ENCODE results near the gene UMAD1.
A peak's percentile ranks its signal among the peaks of the same experiment; 100 is the strongest.

UMAD1 gene

GRCh38 chr7:7850150-7850549 lies 209.6 kb downstream of the UMAD1 start:
- no peak for DNase-seq

GRCh38 chr7:7851381-7851780 lies 210.8 kb downstream of the UMAD1 start:
- DNase-seq, result no peak

GRCh38 chr7:7851991-7852390 lies 211.4 kb downstream of the UMAD1 start:
- DNase-seq, result no peak

DNA sequence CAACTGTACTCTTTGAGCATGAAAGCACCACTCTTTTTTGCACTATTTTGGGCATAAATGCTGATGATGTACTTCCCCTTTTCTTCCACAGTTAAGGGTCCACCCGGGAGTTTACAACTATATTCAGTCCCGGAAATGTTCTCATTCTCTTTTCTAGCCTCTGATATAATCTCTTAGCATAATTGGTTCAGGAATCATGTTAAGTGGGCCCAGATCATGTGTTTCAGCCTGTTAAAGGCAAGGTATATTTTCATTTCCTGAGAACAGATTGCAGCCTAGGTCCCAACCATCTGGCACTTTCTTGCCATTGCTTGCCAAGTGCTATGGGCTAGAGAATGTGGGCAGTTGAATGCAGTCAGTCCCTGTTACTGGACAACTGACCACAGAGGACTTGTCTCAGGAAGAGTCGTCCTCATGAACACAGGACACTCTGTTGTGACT lies 216.6 kb downstream of the UMAD1 start:
- no peak for DNase-seq

DNA sequence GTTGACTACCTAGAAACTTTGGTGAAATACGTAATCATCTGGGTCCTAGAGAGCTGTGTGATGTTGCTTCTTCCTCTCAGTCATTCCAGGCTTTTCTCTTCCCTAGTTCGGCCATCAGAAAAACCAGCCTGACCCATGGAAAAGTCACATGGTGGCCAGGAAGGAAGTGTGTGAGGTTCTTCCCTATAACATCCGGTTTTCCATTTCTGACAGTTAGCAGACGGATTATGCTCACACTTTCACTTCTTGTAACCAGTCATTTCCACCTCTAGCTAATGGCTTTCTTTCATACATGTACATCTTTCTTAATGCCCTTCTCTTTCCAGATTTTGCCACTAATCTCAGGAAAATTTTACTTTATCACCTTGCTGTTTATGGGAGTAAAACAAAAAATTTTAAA lies 218.0 kb downstream of the UMAD1 start:
- no peak for DNase-seq

- DNase-seq, result no peak
Observed at GRCh38 chr7:7859411-7859810, 218.9 kb downstream of the UMAD1 start.

- DNase-seq, result peak; percentile 88
Observed at GRCh38 chr7:7861211-7861633, 220.7 kb downstream of the UMAD1 start.

DNA sequence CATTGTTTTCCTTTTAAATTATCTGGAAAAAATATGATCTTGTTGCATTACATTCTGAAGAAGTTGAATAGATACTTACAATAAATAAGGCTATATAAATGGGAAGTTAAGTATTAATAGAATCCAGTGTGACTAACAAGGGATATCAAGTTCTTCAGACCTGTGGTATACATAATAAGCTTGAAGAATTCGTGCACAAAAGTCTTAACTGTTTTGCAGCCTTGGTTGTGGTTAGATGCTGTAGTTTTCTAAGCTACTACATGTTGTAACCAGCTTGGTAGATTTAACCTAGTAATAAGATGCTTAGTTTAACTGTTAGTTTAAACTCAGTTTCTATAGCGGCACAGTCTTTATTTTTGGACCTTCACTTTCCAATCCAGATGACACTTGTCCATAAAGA lies 221.8 kb downstream of the UMAD1 start:
- DNase-seq, result no peak

- no peak for DNase-seq
Observed at GRCh38 chr7:7867846-7868571, 227.5 kb downstream of the UMAD1 start.

- DNase-seq, result no peak
Observed at GRCh38 chr7:7868572-7868899, 228.0 kb downstream of the UMAD1 start.

GRCh38 chr7:7869036-7869435 lies 228.5 kb downstream of the UMAD1 start:
- DNase-seq, result no peak

- no peak for DNase-seq
Observed at GRCh38 chr7:7869651-7870050, 229.1 kb downstream of the UMAD1 start.

DNA sequence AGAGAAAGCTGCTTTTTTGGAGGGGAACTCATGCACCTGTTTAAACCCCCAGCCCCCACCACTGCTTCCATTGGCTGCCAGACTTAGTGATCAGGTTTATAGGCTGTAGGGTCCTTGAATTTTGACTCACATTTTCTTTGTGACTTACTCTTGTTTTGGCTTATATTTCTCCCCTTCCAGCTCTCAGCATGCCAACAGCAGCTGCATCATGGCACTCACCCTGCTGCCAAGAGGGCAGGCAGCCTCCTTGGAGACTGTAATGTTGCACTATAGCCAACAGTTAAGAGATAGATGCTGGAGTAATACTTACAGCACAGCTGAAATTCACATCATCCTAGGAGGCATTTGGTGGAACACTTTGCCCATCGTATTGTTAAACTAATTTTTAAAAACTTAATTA lies 230.0 kb downstream of the UMAD1 start:
- DNase-seq, result no peak

DNA sequence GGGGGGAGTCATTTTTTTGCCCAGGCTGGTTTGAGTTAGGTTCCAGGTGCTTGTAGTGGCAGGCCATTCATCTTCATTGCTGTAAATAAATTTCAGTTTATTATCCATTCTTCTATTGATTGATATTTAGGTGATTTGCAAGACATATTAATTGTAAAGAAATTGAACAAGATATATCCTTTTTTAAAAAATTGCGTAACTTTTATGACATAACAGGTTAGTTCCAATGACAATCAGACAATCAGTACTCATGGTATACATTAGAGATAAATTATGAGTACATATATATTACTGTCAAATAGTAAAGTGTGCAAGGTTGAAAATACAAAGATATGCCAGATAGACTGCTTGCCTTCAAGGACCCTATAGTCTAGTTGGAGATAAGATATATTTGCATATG lies 235.9 kb downstream of the UMAD1 start:
- no peak for DNase-seq

- no peak for DNase-seq
Observed at GRCh38 chr7:7881581-7881980, 241.0 kb downstream of the UMAD1 start.

- DNase-seq, result no peak
Observed at GRCh38 chr7:7882888-7883287, 242.3 kb downstream of the UMAD1 start.

DNA sequence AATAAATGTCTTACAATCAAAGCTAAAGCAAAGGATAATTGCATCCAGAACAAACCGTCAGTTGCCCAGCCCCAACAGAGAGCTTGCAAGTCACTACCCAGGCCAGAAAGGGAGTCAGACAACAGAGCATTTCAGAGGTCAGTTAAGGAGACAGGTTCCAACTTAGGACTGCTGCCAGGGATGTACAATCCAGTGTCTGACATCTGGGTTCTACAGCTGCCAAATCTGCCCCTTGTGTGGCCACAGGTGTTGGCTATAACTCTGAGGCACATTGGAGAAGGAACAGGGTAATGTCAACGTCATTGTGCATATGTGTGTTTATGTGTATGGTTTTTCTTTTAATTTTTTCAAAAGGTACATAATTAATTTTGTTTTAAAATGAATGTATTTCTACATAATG lies 242.8 kb downstream of the UMAD1 start:
- no peak for DNase-seq

- no peak for DNase-seq
Observed at GRCh38 chr7:7884855-7885254, 244.3 kb downstream of the UMAD1 start.

- no peak for DNase-seq
Observed at GRCh38 chr7:7889791-7890568, 249.4 kb downstream of the UMAD1 start.

DNA sequence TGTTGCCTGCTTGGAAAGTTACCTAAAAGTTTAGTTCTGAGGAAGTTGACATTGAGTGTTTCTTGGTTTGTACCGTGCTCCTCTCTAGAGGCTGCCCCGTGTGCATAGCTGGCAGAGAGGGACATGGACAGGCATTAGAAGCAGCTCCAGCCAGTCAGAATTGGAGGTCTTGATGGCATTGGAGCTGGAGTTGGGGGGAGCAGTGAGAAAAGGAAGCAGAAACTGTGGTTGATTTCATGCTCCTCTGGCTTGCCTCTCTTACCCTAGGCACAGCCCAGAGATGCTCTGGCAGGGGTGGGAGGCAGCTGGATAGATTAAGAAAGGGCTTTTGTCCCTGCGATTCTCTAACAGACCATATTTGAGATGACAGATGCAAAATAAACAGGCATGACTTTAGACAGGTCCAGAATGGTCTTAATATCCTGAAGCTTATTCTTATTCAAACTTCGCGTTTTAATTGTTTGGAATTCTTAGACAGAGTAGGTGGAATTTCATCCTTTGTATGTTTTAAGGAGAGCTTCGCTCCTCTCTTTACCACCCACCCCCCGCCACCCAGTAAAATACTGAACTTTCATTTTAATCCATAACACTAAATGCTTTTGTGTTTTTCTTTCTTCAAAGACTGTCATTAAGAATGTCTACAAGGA lies 254.6 kb downstream of the UMAD1 start:
- DNase-seq, result no peak

DNA sequence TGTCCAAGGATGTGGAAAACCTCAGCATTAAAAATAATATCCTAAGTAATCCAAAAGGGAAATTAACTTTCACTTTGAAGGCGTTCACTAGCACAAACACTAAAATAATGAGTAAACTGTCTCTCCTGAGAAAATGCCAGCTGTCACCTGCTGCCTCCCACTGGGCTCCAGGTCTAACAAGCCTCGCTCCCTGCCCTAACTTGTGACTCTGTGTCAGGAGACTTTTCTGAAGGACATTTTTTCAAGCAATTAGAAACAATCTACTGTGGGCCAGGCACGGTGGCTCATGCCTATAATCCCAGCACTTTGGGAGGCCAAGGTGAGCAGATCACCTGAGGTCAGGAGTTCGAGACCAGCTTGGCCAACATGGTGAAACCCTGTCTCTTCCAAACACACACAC lies 255.2 kb downstream of the UMAD1 start:
- DNase-seq, result peak; percentile 39

DNA sequence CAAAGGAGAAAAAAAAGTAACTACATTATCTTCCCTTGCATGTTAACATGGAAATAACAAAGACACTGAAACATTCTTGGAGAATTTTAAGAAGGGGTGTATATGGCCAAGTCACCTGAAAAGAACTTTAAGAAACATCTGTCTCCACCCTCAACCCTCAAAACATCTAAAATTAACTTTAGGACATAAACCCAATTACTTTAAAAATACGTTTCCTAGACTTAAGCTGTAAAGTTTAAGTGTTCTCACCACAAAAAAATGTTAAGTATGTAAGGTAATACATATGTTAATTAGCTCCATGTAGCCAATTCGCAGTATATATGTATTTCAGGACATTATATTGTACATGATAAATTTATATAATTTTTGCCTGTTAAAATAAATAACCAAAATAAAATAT lies 257.0 kb downstream of the UMAD1 start:
- DNase-seq, result no peak

DNA sequence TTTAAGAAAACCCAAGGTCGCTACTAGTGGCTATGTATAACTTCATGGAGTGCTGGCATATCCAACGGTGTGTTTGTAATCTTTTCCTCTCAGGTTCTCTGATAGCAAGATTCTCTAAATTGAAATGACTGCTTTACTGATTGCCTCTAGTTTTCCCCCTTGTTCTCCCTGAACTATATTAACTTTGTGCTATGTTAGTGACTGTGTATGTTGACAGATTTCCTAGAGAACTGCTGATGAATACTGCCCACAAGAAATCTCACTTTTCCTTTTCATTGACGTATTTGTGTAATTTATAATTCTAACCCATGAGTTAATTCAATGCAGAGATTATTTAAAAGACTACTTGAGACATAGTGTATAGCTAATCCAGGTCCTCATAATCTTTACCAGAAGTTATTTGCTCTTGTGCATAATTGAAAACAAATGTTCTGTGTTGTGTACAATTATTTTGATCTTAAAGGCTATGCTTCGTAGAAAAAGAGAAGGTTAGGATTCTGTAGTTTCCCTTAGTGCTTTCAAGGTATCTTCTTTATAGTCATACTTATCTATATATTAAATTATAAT lies 257.5 kb downstream of the UMAD1 start:
- DNase-seq, result no peak

DNA sequence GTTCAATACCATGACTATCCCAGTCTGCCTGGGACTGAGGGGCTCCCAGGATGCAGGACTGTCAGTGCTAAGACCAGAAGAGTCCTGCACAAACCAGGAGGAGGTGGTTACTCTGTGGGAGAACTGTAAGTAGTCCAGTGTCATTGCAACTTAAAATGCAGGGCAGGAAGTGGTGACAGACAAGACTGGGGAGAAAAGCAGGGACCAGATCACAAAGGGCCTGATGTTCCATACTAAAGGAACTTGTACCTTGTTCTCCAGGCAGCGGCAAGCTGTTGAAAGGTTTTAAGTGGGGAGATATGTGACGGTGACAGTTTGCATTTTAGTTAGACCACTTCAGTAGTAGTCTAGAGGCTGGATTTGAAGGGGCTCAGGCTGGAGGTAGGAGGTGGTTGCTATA lies 262.3 kb downstream of the UMAD1 start:
- no peak for DNase-seq
